Kidney (tissue), 14 donors: Measurements from ENCODE around the gene KIAA0825. TPM values are rescaled to one million over a fixed set of nuclear protein-coding genes. Genes with fewer than 3 reads are reported as not detected.

Source experiments
- DNase-seq, 5 donors: peaks; one replicate each; pipeline ENCODE4 v3.0.0-alpha.2; 2013 to 2020
- FAIRE-seq: peaks from 2 replicates; lab custom pipeline; 2012; peaks lifted over from hg19 to GRCh38; lab: Jason Lieb, UNC
- H3K27ac ChIP-seq, 2 donors: one replicate each; pipeline ENCODE4 v1.7.0; 2013; ENCODE audit warnings: low read depth in 2 of 2, low read length in 2 of 2, inconsistent platforms in 1 of 2
- H3K27me3 ChIP-seq: one replicate; pipeline ENCODE4 v1.7.1; 2013; ENCODE audit warnings: low read length, inconsistent platforms; ENCODE audit not compliant: control insufficient read depth, insufficient read depth
- H3K36me3 ChIP-seq, 3 donors: one replicate each; pipeline versions ENCODE4 v1.7.0 to v1.7.1; 2013; ENCODE audit warnings: low read length in 3 of 3, control low read depth in 1 of 3, inconsistent platforms in 1 of 3; ENCODE audit not compliant: insufficient read depth in 3 of 3, control insufficient read depth in 2 of 3
- H3K4me1 ChIP-seq, 3 donors: one replicate each; pipeline versions ENCODE4 v1.7.0 to v1.7.1; 2013; ENCODE audit warnings: low read length in 3 of 3, inconsistent platforms in 1 of 3, low read depth in 1 of 3; ENCODE audit not compliant: control insufficient read depth in 2 of 3, insufficient read depth in 2 of 3
- H3K4me3 ChIP-seq, 3 donors: one replicate each; pipeline versions ENCODE4 v1.7.0 to v1.8.1; 2013; ENCODE audit warnings: low read length in 3 of 3, control low read depth in 1 of 3, inconsistent platforms in 1 of 3
- H3K9ac ChIP-seq, 3 donors: one replicate each; pipeline versions ENCODE4 v1.7.0 to v1.7.1; 2013; ENCODE audit warnings: low read length in 3 of 3, control low read depth in 1 of 3, inconsistent platforms in 1 of 3
- H3K9me3 ChIP-seq, 3 donors: one replicate each; pipeline versions ENCODE4 v1.7.0 to v1.7.1; 2013; ENCODE audit warnings: low read length in 3 of 3, control low read depth in 1 of 3, inconsistent platforms in 1 of 3; ENCODE audit not compliant: control insufficient read depth in 2 of 3, insufficient read depth in 1 of 3
- intact Hi-C: fragments of 100-400 bp; cut with DNase I; formaldehyde crosslinking; loops from one replicate; pipeline ENCODE4 v1.11.1; 2022
- polyA plus RNA-seq: library from polyadenylated mRNA; stranded (reverse); fragments of 350-450 nt; fragmentation: Illumina TruSeq; extraction: RNeasy Lipid Tissue Mini Kit (QIAGEN cat#74804); gene quantifications from one replicate; pipeline ENCODE4 v1.2.3, GENCODE V29; 2014; ENCODE audit warnings: low read depth, low replicate concordance; ENCODE audit not compliant: insufficient read depth
- total RNA-seq: library from RNA; stranded (reverse); fragmentation: NEBNext Ultra II Directional; extraction: Animal tissue kit (Norgen Biotek cat#: 25700); gene quantifications from one replicate; pipeline ENCODE4 v1.2.1, GENCODE V29; 2021
- TF ChIP-seq, protein P1 (sequence below): IDR thresholded peaks from 3 replicates; pipeline ENCODE4 v1.5.1; 2012; ENCODE audit warnings: mild to moderate bottlenecking, moderate library complexity, borderline replicate concordance; ENCODE audit not compliant: insufficient read depth; ENCODE audit errors: extremely low read depth
- donor health status: control.
- donor health status: control.
- donor health status: control.
- donor health status: control.
- donor health status: control.
- donor health status: DM: yes; HTN: yes; CAD: no.
- donor health status: Normal renal cell carcinoma (clear cell type).

Gene KIAA0825
- total and polyA plus RNA-seq, 2 donors from 2014 or later: 0.80 to 5.4 TPM

- Histone ChIP-seq H3K9ac (no peak overlapping the region), H3K9me3 (peaks cover 0 to 5% (median 0%) of the 10 kb centered on the region in 3 donors), H3K4me3 (no peak overlapping the region), H3K36me3 (no peaks in the 10 kb centered on the region), H3K27ac (no peak overlapping the region), H3K4me1 (no peaks in the 10 kb centered on the region), H3K27me3 (no peaks in the 10 kb centered on the region)
- FAIRE-seq (no peak), DNase-seq (no peak)
- intact Hi-C loops: no loop called here
- TF ChIP-seq, protein P1, sequence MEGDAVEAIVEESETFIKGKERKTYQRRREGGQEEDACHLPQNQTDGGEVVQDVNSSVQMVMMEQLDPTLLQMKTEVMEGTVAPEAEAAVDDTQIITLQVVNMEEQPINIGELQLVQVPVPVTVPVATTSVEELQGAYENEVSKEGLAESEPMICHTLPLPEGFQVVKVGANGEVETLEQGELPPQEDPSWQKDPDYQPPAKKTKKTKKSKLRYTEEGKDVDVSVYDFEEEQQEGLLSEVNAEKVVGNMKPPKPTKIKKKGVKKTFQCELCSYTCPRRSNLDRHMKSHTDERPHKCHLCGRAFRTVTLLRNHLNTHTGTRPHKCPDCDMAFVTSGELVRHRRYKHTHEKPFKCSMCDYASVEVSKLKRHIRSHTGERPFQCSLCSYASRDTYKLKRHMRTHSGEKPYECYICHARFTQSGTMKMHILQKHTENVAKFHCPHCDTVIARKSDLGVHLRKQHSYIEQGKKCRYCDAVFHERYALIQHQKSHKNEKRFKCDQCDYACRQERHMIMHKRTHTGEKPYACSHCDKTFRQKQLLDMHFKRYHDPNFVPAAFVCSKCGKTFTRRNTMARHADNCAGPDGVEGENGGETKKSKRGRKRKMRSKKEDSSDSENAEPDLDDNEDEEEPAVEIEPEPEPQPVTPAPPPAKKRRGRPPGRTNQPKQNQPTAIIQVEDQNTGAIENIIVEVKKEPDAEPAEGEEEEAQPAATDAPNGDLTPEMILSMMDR: no peak
Observed at GRCh38 chr5:94103514-94104245, 514.7 kb downstream of the KIAA0825 start.

Other genes starting within 250 kb of the KIAA0825 start
- gene SLF1, start 65 bp upstream of the KIAA0825 start, total RNA-seq: 4.5 TPM
- 1.3 TPM for gene SLF1, start 65 bp upstream of the KIAA0825 start, polyA plus RNA-seq